Astrocyte (in vitro differentiated cells and primary cell): ENCODE data around the gene TAF11L2. TPM values are rescaled to one million over a fixed set of nuclear protein-coding genes. Genes with fewer than 3 reads are reported as not detected.

ENCODE experiments used
- DNase-seq: peaks from one replicate; pipeline ENCODE4 v3.0.0-alpha.2; 2010; ENCODE audit warnings: low read depth
- FAIRE-seq: peaks from 2 replicates; lab custom pipeline; 2011; peaks lifted over from hg19 to GRCh38; lab: Jason Lieb, UNC
- H2AFZ ChIP-seq: 2 replicates; pipeline ENCODE4 v1.6.0; 2012; ENCODE audit warnings: low read depth, low read length, inconsistent platforms
- H3K27ac ChIP-seq: 2 replicates; pipeline ENCODE4 v1.5.1; 2011; ENCODE audit warnings: low read depth, low read length, inconsistent platforms
- H3K27me3 ChIP-seq: 2 replicates; pipeline ENCODE4 v1.6.0; 2011; ENCODE audit warnings: low read length, inconsistent platforms; ENCODE audit not compliant: insufficient read depth
- H3K36me3 ChIP-seq: 2 replicates; pipeline ENCODE4 v1.5.1; 2011; ENCODE audit warnings: low read length, inconsistent platforms; ENCODE audit not compliant: insufficient read depth
- H3K4me1 ChIP-seq: 2 replicates; pipeline ENCODE4 v1.5.1; 2011; ENCODE audit warnings: low read length, inconsistent platforms; ENCODE audit not compliant: insufficient read depth
- H3K4me2 ChIP-seq: 2 replicates; pipeline ENCODE4 v1.6.0; 2012; ENCODE audit warnings: low read length, inconsistent platforms
- H3K4me3 ChIP-seq: 2 replicates; pipeline ENCODE4 v1.5.1; 2011; ENCODE audit warnings: low read depth, mild to moderate bottlenecking, low read length, inconsistent platforms; ENCODE audit not compliant: insufficient read depth
- H3K79me2 ChIP-seq: 2 replicates; pipeline ENCODE4 v1.6.0; 2012; ENCODE audit warnings: mild to moderate bottlenecking, low read length, inconsistent platforms; ENCODE audit not compliant: insufficient read depth
- H3K9ac ChIP-seq: 2 replicates; pipeline ENCODE4 v1.6.0; 2012; ENCODE audit warnings: mild to moderate bottlenecking, low read length, inconsistent platforms
- H3K9me3 ChIP-seq: 2 replicates; pipeline ENCODE4 v1.5.1; 2012; ENCODE audit warnings: low read depth, mild to moderate bottlenecking, low read length, inconsistent platforms; ENCODE audit not compliant: insufficient read depth
- H4K20me1 ChIP-seq: 2 replicates; pipeline ENCODE4 v1.6.0; 2012; ENCODE audit warnings: low read length, inconsistent platforms; ENCODE audit not compliant: insufficient read depth
- H3K27ac Mint-ChIP-seq: one replicate; pipeline ENCODE4 v1.8.0; 2021; ENCODE audit warnings: mild to moderate bottlenecking, mixed read lengths; ENCODE audit not compliant: unreplicated experiment
- H3K27me3 Mint-ChIP-seq: one replicate; pipeline ENCODE4 v1.8.0; 2021; ENCODE audit warnings: low read depth, mixed read lengths; ENCODE audit not compliant: unreplicated experiment
- H3K36me3 Mint-ChIP-seq: one replicate; pipeline ENCODE4 v1.8.0; 2021; ENCODE audit warnings: low read depth, mixed read lengths; ENCODE audit not compliant: unreplicated experiment
- H3K4me1 Mint-ChIP-seq: one replicate; pipeline ENCODE4 v1.8.0; 2021; ENCODE audit warnings: low read depth, mixed read lengths; ENCODE audit not compliant: unreplicated experiment
- H3K4me3 Mint-ChIP-seq: one replicate; pipeline ENCODE4 v1.8.0; 2021; ENCODE audit warnings: mild to moderate bottlenecking, moderate library complexity, mixed read lengths; ENCODE audit not compliant: unreplicated experiment
- H3K9me3 Mint-ChIP-seq: one replicate; pipeline ENCODE4 v1.8.0; 2021; ENCODE audit warnings: mild to moderate bottlenecking, mixed read lengths; ENCODE audit not compliant: unreplicated experiment
- EZH2 ChIP-seq: IDR thresholded peaks from 2 replicates; pipeline ENCODE4 v1.6.1; 2012; ENCODE audit warnings: mild to moderate bottlenecking, low read length, inconsistent platforms; ENCODE audit not compliant: insufficient read depth
- total RNA-seq: library from RNA; stranded (reverse); gene quantifications from 2 replicates; pipeline ENCODE4 v1.2.1, GENCODE V29; 2021
- TF ChIP-seq, protein P1 (sequence below): IDR thresholded peaks from 2 replicates; pipeline ENCODE4 v1.5.1; 2011; ENCODE audit warnings: low read depth, mild to moderate bottlenecking, inconsistent platforms, low read length, moderate library complexity; ENCODE audit not compliant: insufficient read depth

The TAF11L2 gene
- total RNA-seq, 1 donor from 2014 or later = not detected

DNA sequence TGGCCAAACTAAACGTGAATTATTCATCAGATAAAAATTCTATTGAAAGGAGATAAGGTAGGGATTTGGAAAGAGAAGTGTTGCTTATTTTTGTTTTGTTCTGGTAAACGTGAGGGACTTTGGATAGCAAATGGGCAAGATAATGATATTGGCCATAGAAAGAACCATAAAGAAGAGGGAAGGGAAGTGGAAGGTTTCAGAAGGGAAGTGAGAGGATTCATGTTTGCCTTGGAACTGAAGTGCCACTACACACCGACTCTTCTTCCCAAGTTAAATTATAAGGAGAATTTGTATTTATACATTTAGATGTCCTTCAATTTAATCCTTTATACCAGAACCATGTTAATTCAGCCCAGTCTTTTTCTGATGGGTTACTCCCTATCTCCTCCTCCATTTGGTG is 42.1 kb upstream of the TAF11L2 start:
- H3K79me2 ChIP-seq = no peaks in the 10 kb centered on the region
- no peak overlapping the region for H3K9ac ChIP-seq
- H3K36me3 ChIP-seq = no peaks in the 10 kb centered on the region
- peaks cover 2% of the 10 kb centered on the region for H3K9me3 Mint-ChIP-seq
- H3K36me3 Mint-ChIP-seq = peaks cover 1% of the 10 kb centered on the region
- no peak overlapping the region for H3K4me3 ChIP-seq
- no peaks in the 10 kb centered on the region for H4K20me1 ChIP-seq
- H3K4me2 ChIP-seq = no peak overlapping the region
- no peak for FAIRE-seq
- H3K27me3 Mint-ChIP-seq = no peaks in the 10 kb centered on the region
- no peak overlapping the region for H2AFZ ChIP-seq
- H3K4me1 ChIP-seq = no peaks in the 10 kb centered on the region
- no peaks in the 10 kb centered on the region for H3K4me1 Mint-ChIP-seq
- H3K4me3 Mint-ChIP-seq = no peak overlapping the region
- no peak overlapping the region for H3K27ac ChIP-seq
- TF ChIP-seq EZH2 = no peak
- TF ChIP-seq, protein P1, sequence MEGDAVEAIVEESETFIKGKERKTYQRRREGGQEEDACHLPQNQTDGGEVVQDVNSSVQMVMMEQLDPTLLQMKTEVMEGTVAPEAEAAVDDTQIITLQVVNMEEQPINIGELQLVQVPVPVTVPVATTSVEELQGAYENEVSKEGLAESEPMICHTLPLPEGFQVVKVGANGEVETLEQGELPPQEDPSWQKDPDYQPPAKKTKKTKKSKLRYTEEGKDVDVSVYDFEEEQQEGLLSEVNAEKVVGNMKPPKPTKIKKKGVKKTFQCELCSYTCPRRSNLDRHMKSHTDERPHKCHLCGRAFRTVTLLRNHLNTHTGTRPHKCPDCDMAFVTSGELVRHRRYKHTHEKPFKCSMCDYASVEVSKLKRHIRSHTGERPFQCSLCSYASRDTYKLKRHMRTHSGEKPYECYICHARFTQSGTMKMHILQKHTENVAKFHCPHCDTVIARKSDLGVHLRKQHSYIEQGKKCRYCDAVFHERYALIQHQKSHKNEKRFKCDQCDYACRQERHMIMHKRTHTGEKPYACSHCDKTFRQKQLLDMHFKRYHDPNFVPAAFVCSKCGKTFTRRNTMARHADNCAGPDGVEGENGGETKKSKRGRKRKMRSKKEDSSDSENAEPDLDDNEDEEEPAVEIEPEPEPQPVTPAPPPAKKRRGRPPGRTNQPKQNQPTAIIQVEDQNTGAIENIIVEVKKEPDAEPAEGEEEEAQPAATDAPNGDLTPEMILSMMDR = no peak
- no peak for DNase-seq
- H3K27ac Mint-ChIP-seq = no peak overlapping the region
- H3K27me3 ChIP-seq = no peaks in the 10 kb centered on the region
- H3K9me3 ChIP-seq = no peaks in the 10 kb centered on the region

DNA sequence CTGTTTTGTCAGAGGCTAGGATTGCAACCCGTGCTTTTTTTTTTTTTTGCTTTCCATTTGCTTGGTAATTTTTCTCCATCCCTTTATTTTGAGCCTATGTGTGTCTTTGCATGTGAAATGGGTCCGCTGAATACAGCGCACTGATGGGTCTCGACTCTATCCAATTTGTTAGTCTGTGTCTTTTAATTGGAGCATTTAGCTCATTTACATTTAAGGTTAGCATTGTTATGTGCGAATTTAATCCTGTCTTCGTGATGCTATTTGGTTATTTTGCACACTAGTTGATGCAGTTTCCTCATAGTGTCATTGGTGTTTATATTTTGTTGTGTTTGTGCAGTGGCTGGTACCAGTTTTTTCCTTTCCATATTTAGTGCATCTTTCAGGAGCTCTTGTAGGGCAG is 36.2 kb upstream of the TAF11L2 start:
- H3K4me3 Mint-ChIP-seq = no peak overlapping the region
- Histone ChIP-seq H3K27ac (no peak overlapping the region), H3K36me3 (no peaks in the 10 kb centered on the region), H4K20me1 (no peaks in the 10 kb centered on the region), H3K9ac (no peak overlapping the region), H3K4me3 (no peak overlapping the region), H3K4me1 (no peaks in the 10 kb centered on the region), H3K9me3 (no peaks in the 10 kb centered on the region), H3K27me3 (no peaks in the 10 kb centered on the region), H3K4me2 (no peak overlapping the region), H2AFZ (no peak overlapping the region), H3K79me2 (no peaks in the 10 kb centered on the region)
- H3K27me3 Mint-ChIP-seq = no peaks in the 10 kb centered on the region
- FAIRE-seq (no peak), DNase-seq (no peak)
- H3K27ac Mint-ChIP-seq = no peak overlapping the region
- H3K36me3 Mint-ChIP-seq = peaks cover 1% of the 10 kb centered on the region
- no peaks in the 10 kb centered on the region for H3K4me1 Mint-ChIP-seq
- TF ChIP-seq, protein P1 = no peak
- no peak for TF ChIP-seq EZH2
- peaks cover 3% of the 10 kb centered on the region for H3K9me3 Mint-ChIP-seq

DNA sequence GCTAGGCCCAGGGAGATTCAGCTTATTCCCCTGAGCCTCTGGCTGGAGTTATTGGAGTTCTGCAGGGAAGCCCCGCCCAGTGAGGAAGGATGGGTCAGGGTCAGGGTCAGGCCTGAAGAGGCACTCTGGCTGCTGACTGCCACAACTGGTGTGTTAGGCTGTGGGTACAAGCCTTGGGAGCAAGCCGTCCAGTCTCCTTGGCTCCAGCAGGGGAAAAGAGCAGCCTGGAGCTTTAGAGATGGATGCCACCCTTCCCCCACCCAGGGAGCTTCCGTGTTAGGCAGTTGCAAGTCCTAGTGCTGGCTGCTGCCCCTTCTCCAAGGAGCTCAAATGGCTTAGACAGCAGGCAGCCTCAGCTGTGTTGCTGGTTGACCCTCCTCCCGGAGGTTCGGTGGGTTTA is 34.4 kb upstream of the TAF11L2 start:
- no peak for TF ChIP-seq EZH2
- TF ChIP-seq, protein P1 = no peak
- DNase-seq (no peak), FAIRE-seq (no peak)
- H3K9ac ChIP-seq = no peak overlapping the region
- Mint-ChIP-seq H3K27ac (no peak overlapping the region), H3K4me3 (no peak overlapping the region), H3K4me1 (no peaks in the 10 kb centered on the region), H3K9me3 (peaks cover 3% of the 10 kb centered on the region), H3K27me3 (no peaks in the 10 kb centered on the region), H3K36me3 (no peaks in the 10 kb centered on the region)
- no peaks in the 10 kb centered on the region for H3K4me1 ChIP-seq
- no peak overlapping the region for H2AFZ ChIP-seq
- H3K27ac ChIP-seq = no peak overlapping the region
- no peak overlapping the region for H3K4me2 ChIP-seq
- H3K79me2 ChIP-seq = no peaks in the 10 kb centered on the region
- H3K36me3 ChIP-seq = no peaks in the 10 kb centered on the region
- no peaks in the 10 kb centered on the region for H4K20me1 ChIP-seq
- H3K4me3 ChIP-seq = no peak overlapping the region
- no peaks in the 10 kb centered on the region for H3K27me3 ChIP-seq
- no peaks in the 10 kb centered on the region for H3K9me3 ChIP-seq
